NCI-H2196 (cell line): Measurements from ENCODE around the gene KSR2.

Experiments
- DNase-seq: peaks from one replicate; lab custom pipeline; 2025; ENCODE audit not compliant: unreplicated experiment; lab: John Stamatoyannopoulos, UW

Gene KSR2

GRCh38 chr12:117968151-117968789 is 520 bp downstream of the KSR2 start:
- DNase-seq = no peak

- DNase-seq = no peak
These were observed 1.3 kb downstream of the KSR2 start for GRCh38 chr12:117967512-117967911.

GRCh38 chr12:117967043-117967442 is 1.7 kb downstream of the KSR2 start:
- no peak for DNase-seq

- no peak for DNase-seq
These were observed 2.3 kb downstream of the KSR2 start for GRCh38 chr12:117966511-117966910.

- DNase-seq = no peak
These were observed 5.0 kb downstream of the KSR2 start for GRCh38 chr12:117963836-117964235.

- no peak for DNase-seq
These were observed 31.9 kb downstream of the KSR2 start for GRCh38 chr12:117936722-117937484.

- no peak for DNase-seq
These were observed 35.2 kb downstream of the KSR2 start for GRCh38 chr12:117933545-117933944.

GRCh38 chr12:117926391-117926899 is 42.3 kb downstream of the KSR2 start:
- no peak for DNase-seq

- DNase-seq = no peak
These were observed 46.6 kb downstream of the KSR2 start for GRCh38 chr12:117921929-117922777.

- DNase-seq = no peak
These were observed 49.3 kb downstream of the KSR2 start for GRCh38 chr12:117919479-117919878.

GRCh38 chr12:117914686-117915085 is 54.1 kb downstream of the KSR2 start:
- no peak for DNase-seq

- no peak for DNase-seq
These were observed 56.0 kb downstream of the KSR2 start for GRCh38 chr12:117912756-117913155.

- DNase-seq = no peak
These were observed 60.4 kb downstream of the KSR2 start for GRCh38 chr12:117908411-117908810.

GRCh38 chr12:117907108-117907689 is 61.6 kb downstream of the KSR2 start:
- no peak for DNase-seq

GRCh38 chr12:117904051-117904450 is 64.7 kb downstream of the KSR2 start:
- DNase-seq = no peak

- no peak for DNase-seq
These were observed 65.5 kb downstream of the KSR2 start for GRCh38 chr12:117903110-117903840.

GRCh38 chr12:117901631-117902030 is 67.2 kb downstream of the KSR2 start:
- DNase-seq = no peak

GRCh38 chr12:117900561-117900960 is 68.2 kb downstream of the KSR2 start:
- DNase-seq = no peak

GRCh38 chr12:117897372-117898161 is 71.2 kb downstream of the KSR2 start:
- DNase-seq = peak; percentile 12

- DNase-seq = no peak
These were observed 72.8 kb downstream of the KSR2 start for GRCh38 chr12:117896009-117896408.
